ENCODE data around the gene SPPL3.

Gene SPPL3

GRCh38 chr12:120771097-120771496 is 133.1 kb downstream of the SPPL3 start:
- DNase-seq: no peak

GRCh38 chr12:120767071-120768024 is 136.8 kb downstream of the SPPL3 start:
- DNase-seq: peak; percentile 22

- DNase-seq: no peak
These were observed 137.6 kb downstream of the SPPL3 start for GRCh38 chr12:120766566-120766965.

- no peak for DNase-seq
These were observed 139.3 kb downstream of the SPPL3 start for GRCh38 chr12:120764816-120765215.

- no peak for DNase-seq
These were observed 140.9 kb downstream of the SPPL3 start for GRCh38 chr12:120763250-120763649.

- no peak for DNase-seq
These were observed 142.1 kb downstream of the SPPL3 start for GRCh38 chr12:120762086-120762485.

- no peak for DNase-seq
These were observed 142.6 kb downstream of the SPPL3 start for GRCh38 chr12:120761519-120761934.

GRCh38 chr12:120760349-120761254 is 143.6 kb downstream of the SPPL3 start:
- no peak for DNase-seq

GRCh38 chr12:120759591-120760348 is 144.4 kb downstream of the SPPL3 start:
- no peak for DNase-seq

GRCh38 chr12:120758798-120759590 is 145.2 kb downstream of the SPPL3 start:
- no peak for DNase-seq

- DNase-seq: no peak
These were observed 146.2 kb downstream of the SPPL3 start for GRCh38 chr12:120757949-120758348.

GRCh38 chr12:120757226-120757742 is 146.9 kb downstream of the SPPL3 start:
- no peak for DNase-seq

GRCh38 chr12:120755269-120755668 is 148.9 kb downstream of the SPPL3 start:
- DNase-seq: no peak

- no peak for DNase-seq
These were observed 149.4 kb downstream of the SPPL3 start for GRCh38 chr12:120754792-120755191.

- DNase-seq: peak; percentile 44
These were observed 152.8 kb downstream of the SPPL3 start for GRCh38 chr12:120751389-120751788.

GRCh38 chr12:120750806-120751205 is 153.4 kb downstream of the SPPL3 start:
- no peak for DNase-seq

- no peak for DNase-seq
These were observed 154.9 kb downstream of the SPPL3 start for GRCh38 chr12:120749256-120749655.

GRCh38 chr12:120748242-120748641 is 155.9 kb downstream of the SPPL3 start:
- peak; percentile 45 for DNase-seq

- no peak for DNase-seq
These were observed 159.2 kb downstream of the SPPL3 start for GRCh38 chr12:120744922-120745493.

GRCh38 chr12:120741476-120742421 is 162.4 kb downstream of the SPPL3 start:
- DNase-seq: no peak

Measured in DMS53 (cell line).